HEK293 (cell line): ENCODE measurements around the gene SP140L.
A peak's percentile ranks its signal among the peaks of the same experiment; 100 is the strongest.

Experiments
- CTCF ChIA-PET: fragments of 350-600 bp; formaldehyde crosslinking; extraction: SDS; loops from one replicate; lab custom pipeline; 2021; ENCODE audit warnings: antibody characterized with exemption; lab: Yijun Ruan, JAX
- POLR2A ChIA-PET: fragments of 300-600 bp; formaldehyde crosslinking; extraction: SDS; loops from one replicate; lab custom pipeline; 2020; ENCODE audit warnings: antibody characterized with exemption, inconsistent platforms; lab: Yijun Ruan, JAX
- H3K27ac ChIP-seq: fragments of 200-500 bp; sonication (Bioruptor generic); 2 replicates; pipeline ENCODE4 v1.5.1; 2014; ENCODE audit warnings: low read depth, low read length, control low read depth, inconsistent platforms; ENCODE audit errors: extremely low read depth
- H3K36me3 ChIP-seq, 2 experiments: fragments of 200-500 bp in 1 of 2; sonication (Bioruptor generic) in 1 of 2; 1 replicate in 1 of 2; 2 replicates in 1 of 2; pipeline ENCODE4 v1.5.1; 2014 to 2017; ENCODE audit warnings: inconsistent platforms in 2 of 2, low read length in 2 of 2; ENCODE audit not compliant: control insufficient read depth in 2 of 2, insufficient read depth in 1 of 2
- H3K4me1 ChIP-seq: fragments of 200-500 bp; sonication (Bioruptor generic); 2 replicates; pipeline ENCODE4 v1.5.1; 2014; ENCODE audit warnings: mild to moderate bottlenecking, low read length, inconsistent platforms; ENCODE audit not compliant: control insufficient read depth, insufficient read depth
- H3K4me3 ChIP-seq: 2 replicates; pipeline ENCODE4 v1.5.1; 2011; ENCODE audit warnings: low read depth, mild to moderate bottlenecking, control low read depth, low read length, moderate library complexity
- H3K9me3 ChIP-seq: fragments of 200-500 bp; sonication (Bioruptor generic); 2 replicates; pipeline ENCODE4 v1.5.1; 2014; ENCODE audit warnings: low read depth, low read length, inconsistent platforms; ENCODE audit not compliant: control insufficient read depth, insufficient read depth
- AEBP2 ChIP-seq: fragments of 450-650 bp; formaldehyde crosslinking; IDR thresholded peaks from 2 replicates; pipeline ENCODE4 v1.5.1; 2016; ENCODE audit warnings: missing biosample characterization, missing genetic modification characterization, borderline replicate concordance
- CTCF ChIP-seq: fragments of 450-650 bp; formaldehyde crosslinking; IDR thresholded peaks from 2 replicates; pipeline ENCODE4 v1.5.1; 2016; ENCODE audit warnings: missing biosample characterization, missing genetic modification characterization
- SETDB1 ChIP-seq: IDR thresholded peaks from one replicate; pipeline ENCODE4 v1.6.1; 2017; ENCODE audit warnings: mild to moderate bottlenecking, low read length, moderate library complexity, mixed read lengths; ENCODE audit not compliant: insufficient read length
- TRIM28 ChIP-seq: IDR thresholded peaks from 2 replicates; pipeline ENCODE4 v1.6.1; 2011; ENCODE audit warnings: low read length, control low read depth, borderline replicate concordance
- ZBTB11 ChIP-seq: fragments of 450-650 bp; formaldehyde crosslinking; conservative IDR thresholded peaks from 2 replicates; pipeline ENCODE4 v1.5.1; 2016; ENCODE audit warnings: low read depth, missing biosample characterization, missing genetic modification characterization
- ZNF280D ChIP-seq: fragments of 450-650 bp; formaldehyde crosslinking; IDR thresholded peaks from 2 replicates; pipeline ENCODE4 v1.5.1; 2016; ENCODE audit warnings: missing biosample characterization, missing genetic modification characterization
- ZNF433 ChIP-seq: fragments of 450-650 bp; formaldehyde crosslinking; IDR thresholded peaks from 2 replicates; pipeline ENCODE4 v1.5.1; 2016; ENCODE audit warnings: missing biosample characterization, missing genetic modification characterization, low read depth
- ZNF654 ChIP-seq: fragments of 450-650 bp; formaldehyde crosslinking; IDR thresholded peaks from 2 replicates; pipeline ENCODE4 v1.5.1; 2016; ENCODE audit warnings: low read depth, missing biosample characterization, missing genetic modification characterization

The SP140L gene

GRCh38 chr2:230322561-230323384 lies 4.2 kb upstream of the SP140L start:
- no peak overlapping the region for H3K4me3 ChIP-seq
- POLR2A ChIA-PET, result no interaction called here
- H3K27ac ChIP-seq, result no peak overlapping the region
- no peaks in the 10 kb centered on the region for H3K36me3 ChIP-seq
- TF ChIP-seq ZNF280D (tag by site-specific recombination) (0 out of 2 replicates have a peak, but pooled peaks have one; percentile 30), SETDB1 (peak; percentile 71), ZNF433 (tag by site-specific recombination) (no peak), TRIM28 (0 out of 2 replicates have a peak, but pooled peaks have one; percentile 36), AEBP2 (tag by site-specific recombination) (no peak), CTCF (tag by site-specific recombination) (no peak)
- TF ChIP-seq, all 188 proteins: peak for 3
- CTCF ChIA-PET, result interaction anchor here (1.2 kb wide), 1 partner anchor 487 kb away, joined by 3 read pairs; no protein-coding TSS in a partner anchor
- Histone ChIP-seq H3K4me1 (no peaks in the 10 kb centered on the region), H3K9me3 (no peaks in the 10 kb centered on the region)

- no peaks in the 10 kb centered on the region for H3K4me1 ChIP-seq
- no peaks in the 10 kb centered on the region for H3K36me3 ChIP-seq
- no peak overlapping the region for H3K4me3 ChIP-seq
- POLR2A ChIA-PET, result no interaction called here
- TF ChIP-seq ZBTB11 (tag by site-specific recombination) (no peak), ZNF654 (tag by site-specific recombination) (0 out of 2 replicates have a peak, but pooled peaks have one; percentile 4)
- TF ChIP-seq, all 188 proteins: peak for 1
- Histone ChIP-seq H3K27ac (no peak overlapping the region), H3K9me3 (no peaks in the 10 kb centered on the region)
- CTCF ChIA-PET, result no interaction called here
Measured at GRCh38 chr2:230323385-230324106, 3.4 kb upstream of the SP140L start.
